ENCODE results near the gene C8B.

Gene C8B

GRCh38 chr1:56911098-56911938 is 54.5 kb downstream of the C8B start:
- TF ChIP-seq GATA2 (IDR thresholded peaks at IDR 0.05; ENCODE audit: low read depth, low read length) = no peak
- no peak for TF ChIP-seq GATA3 (IDR thresholded peaks at IDR 0.05; ENCODE audit: low read depth, low read length)

- TF ChIP-seq GATA3 (IDR thresholded peaks at IDR 0.05; ENCODE audit: low read depth, low read length) = no peak
- no peak for TF ChIP-seq GATA2 (IDR thresholded peaks at IDR 0.05; ENCODE audit: low read depth, low read length)
These were observed 55.3 kb downstream of the C8B start for GRCh38 chr1:56910441-56910985.

GRCh38 chr1:56908619-56909221 is 57.1 kb downstream of the C8B start:
- TF ChIP-seq GATA3 (IDR thresholded peaks at IDR 0.05; ENCODE audit: low read depth, low read length) = no peak
- no peak for TF ChIP-seq GATA2 (IDR thresholded peaks at IDR 0.05; ENCODE audit: low read depth, low read length)

- no peak for TF ChIP-seq GATA3 (IDR thresholded peaks at IDR 0.05; ENCODE audit: low read depth, low read length)
- TF ChIP-seq GATA2 (IDR thresholded peaks at IDR 0.05; ENCODE audit: low read depth, low read length) = no peak
These were observed 60.1 kb downstream of the C8B start for GRCh38 chr1:56905667-56906066.

GRCh38 chr1:56904663-56905397 is 61.0 kb downstream of the C8B start:
- TF ChIP-seq GATA2 (IDR thresholded peaks at IDR 0.05; ENCODE audit: low read depth, low read length) = no peak
- TF ChIP-seq GATA3 (IDR thresholded peaks at IDR 0.05; ENCODE audit: low read depth, low read length) = no peak

- TF ChIP-seq GATA2 (IDR thresholded peaks at IDR 0.05; ENCODE audit: low read depth, low read length) (no peak), GATA3 (IDR thresholded peaks at IDR 0.05; ENCODE audit: low read depth, low read length) (no peak)
These were observed 62.0 kb downstream of the C8B start for GRCh38 chr1:56903778-56904177.

- no peak for TF ChIP-seq GATA3 (IDR thresholded peaks at IDR 0.05; ENCODE audit: low read depth, low read length)
- TF ChIP-seq GATA2 (IDR thresholded peaks at IDR 0.05; ENCODE audit: low read depth, low read length) = no peak
These were observed 64.1 kb downstream of the C8B start for GRCh38 chr1:56901716-56902115.

GRCh38 chr1:56898879-56899278 is 66.9 kb downstream of the C8B start:
- no peak for TF ChIP-seq GATA3 (IDR thresholded peaks at IDR 0.05; ENCODE audit: low read depth, low read length)
- no peak for TF ChIP-seq GATA2 (IDR thresholded peaks at IDR 0.05; ENCODE audit: low read depth, low read length)

GRCh38 chr1:56898005-56898373 is 67.8 kb downstream of the C8B start:
- TF ChIP-seq GATA3 (IDR thresholded peaks at IDR 0.05; ENCODE audit: low read depth, low read length) = no peak
- TF ChIP-seq GATA2 (IDR thresholded peaks at IDR 0.05; ENCODE audit: low read depth, low read length) = no peak

GRCh38 chr1:56897150-56898004 is 68.4 kb downstream of the C8B start:
- no peak for TF ChIP-seq GATA2 (IDR thresholded peaks at IDR 0.05; ENCODE audit: low read depth, low read length)
- TF ChIP-seq GATA3 (IDR thresholded peaks at IDR 0.05; ENCODE audit: low read depth, low read length) = no peak

- TF ChIP-seq GATA2 (IDR thresholded peaks at IDR 0.05; ENCODE audit: low read depth, low read length) = no peak
- no peak for TF ChIP-seq GATA3 (IDR thresholded peaks at IDR 0.05; ENCODE audit: low read depth, low read length)
These were observed 71.8 kb downstream of the C8B start for GRCh38 chr1:56894014-56894413.

GRCh38 chr1:56890229-56890628 is 75.6 kb downstream of the C8B start:
- no peak for TF ChIP-seq GATA2 (IDR thresholded peaks at IDR 0.05; ENCODE audit: low read depth, low read length)
- TF ChIP-seq GATA3 (IDR thresholded peaks at IDR 0.05; ENCODE audit: low read depth, low read length) = no peak

- TF ChIP-seq GATA2 (IDR thresholded peaks at IDR 0.05; ENCODE audit: low read depth, low read length) (no peak), GATA3 (IDR thresholded peaks at IDR 0.05; ENCODE audit: low read depth, low read length) (no peak)
These were observed 84.4 kb downstream of the C8B start for GRCh38 chr1:56881417-56881816.

Measured in SH-SY5Y (cell line).